Stimulated activated CD8-positive, alpha-beta memory T cell treated with anti-CD3 and anti-CD28 coated beads, Interleukin-7, amount 100 ng/mL, for 4 hours (primary cell): Measurements from ENCODE around the gene UBE2Z.
A peak's percentile ranks its signal among the peaks of the same experiment; 100 is the strongest.
"Not testable (repeated sequence)": the region's sequence is repeated elsewhere in the genome, so short reads cannot be mapped to it uniquely, and the experiment has no call there.

Experiments used
- DNase-seq, 2 donors: peaks; one replicate each; pipeline ENCODE4 v3.0.0-alpha.2; 2020; ENCODE audit warnings: low read depth in 2 of 2

Gene UBE2Z

DNA sequence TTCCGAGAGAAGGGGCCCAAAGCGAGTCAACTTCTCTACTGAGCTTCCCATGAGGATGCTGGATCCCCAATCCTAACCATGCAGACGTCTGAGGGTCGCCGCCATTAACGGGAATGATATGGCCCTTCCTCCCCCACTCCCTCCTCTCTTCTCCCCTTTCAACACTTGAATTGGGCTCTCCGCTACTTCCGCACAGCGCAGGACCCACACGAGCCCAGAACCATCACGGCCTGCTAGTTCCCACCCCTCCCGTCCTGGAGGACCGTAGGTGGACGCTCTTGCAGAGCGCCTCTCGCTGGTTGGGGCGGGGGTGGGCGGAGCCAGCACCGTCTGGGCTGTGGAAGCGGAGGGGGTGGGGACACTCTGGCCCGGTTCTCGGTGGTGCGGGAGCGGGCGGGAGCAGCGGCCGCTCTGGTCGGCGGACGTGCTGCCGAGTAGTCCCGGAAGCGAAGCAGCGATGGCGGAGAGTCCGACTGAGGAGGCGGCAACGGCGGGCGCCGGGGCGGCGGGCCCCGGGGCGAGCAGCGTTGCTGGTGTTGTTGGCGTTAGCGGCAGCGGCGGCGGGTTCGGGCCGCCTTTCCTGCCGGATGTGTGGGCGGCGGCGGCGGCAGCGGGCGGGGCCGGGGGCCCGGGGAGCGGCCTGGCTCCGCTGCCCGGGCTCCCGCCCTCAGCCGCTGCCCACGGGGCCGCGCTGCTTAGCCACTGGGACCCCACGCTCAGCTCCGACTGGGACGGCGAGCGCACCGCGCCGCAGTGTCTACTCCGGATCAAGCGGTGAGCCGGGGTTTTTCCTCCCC, at the start of gene UBE2Z:
Gene UBE2Z, plus strand, starts transcription at position 361 of the 797 bp plus-strand sequence. Its CDS starts 97 bp downstream, at position 458.
- peak; percentile 75 to 87 for DNase-seq

DNA sequence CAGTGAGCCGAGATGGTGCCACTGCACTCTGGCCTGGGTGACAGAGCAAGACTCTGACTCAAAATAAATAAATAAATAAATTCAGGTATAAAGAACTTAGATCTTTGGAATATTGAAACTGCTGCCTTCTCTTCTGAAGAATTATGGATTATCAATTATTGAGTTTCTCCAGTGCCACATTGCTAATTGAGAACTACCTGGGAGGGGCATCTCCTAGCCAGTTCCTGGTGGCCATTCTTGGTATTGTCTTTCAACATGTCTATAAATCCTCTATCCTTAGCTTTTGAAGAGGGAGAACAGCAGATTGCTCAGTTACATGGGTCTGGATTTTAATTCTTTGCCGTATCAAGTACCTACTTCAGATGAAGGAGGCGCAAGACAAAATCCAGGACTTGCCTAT, 48.2 kb upstream of the UBE2Z start:
- DNase-seq = no peak

DNA sequence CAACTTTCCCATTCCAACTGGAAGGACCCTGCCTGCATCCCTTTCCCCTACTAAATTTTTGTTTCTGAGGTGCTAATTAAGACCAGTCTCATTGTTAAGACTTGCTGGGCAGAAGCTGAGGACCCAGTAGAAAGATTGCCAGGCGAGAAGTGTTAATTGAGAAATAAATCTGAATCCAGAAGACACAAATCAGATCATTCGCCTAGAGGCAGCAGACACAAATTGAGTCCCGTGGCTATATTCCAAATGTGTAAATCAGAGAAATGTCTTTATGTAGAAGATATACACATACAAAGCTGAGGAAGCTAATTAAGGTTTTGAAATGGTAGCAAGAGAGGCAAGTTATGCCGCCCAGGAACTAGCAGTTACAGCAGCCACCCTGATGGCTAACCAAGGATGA, 47.8 kb upstream of the UBE2Z start:
- DNase-seq = no peak

DNA sequence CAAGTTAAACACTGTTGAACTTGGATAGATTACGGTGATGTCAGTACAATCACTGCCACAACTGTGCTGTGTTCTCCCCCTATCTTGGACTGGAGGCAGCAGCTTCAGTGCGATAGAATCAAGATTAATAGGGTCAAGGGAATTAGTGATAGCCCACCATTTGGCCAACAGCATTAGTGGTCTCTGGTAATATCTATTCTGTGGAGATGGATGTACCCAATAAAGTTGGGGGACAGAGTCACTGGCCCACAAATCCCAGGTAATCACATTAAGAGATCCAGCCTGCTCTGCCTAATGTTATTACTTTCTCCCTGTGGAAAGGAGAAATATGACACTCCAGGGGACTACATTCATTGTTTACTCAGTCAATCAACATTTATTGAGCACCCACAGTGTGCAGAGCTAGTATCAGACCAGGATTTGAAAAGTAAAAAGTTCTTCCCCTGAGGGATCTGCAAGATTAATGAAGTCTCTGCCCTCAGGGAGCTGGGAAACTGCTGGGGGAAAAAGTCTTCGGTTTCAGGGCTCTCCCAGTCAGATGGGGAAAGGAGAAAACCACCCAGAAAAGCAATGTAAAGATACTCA, 39.2 kb upstream of the UBE2Z start:
- no peak for DNase-seq

DNA sequence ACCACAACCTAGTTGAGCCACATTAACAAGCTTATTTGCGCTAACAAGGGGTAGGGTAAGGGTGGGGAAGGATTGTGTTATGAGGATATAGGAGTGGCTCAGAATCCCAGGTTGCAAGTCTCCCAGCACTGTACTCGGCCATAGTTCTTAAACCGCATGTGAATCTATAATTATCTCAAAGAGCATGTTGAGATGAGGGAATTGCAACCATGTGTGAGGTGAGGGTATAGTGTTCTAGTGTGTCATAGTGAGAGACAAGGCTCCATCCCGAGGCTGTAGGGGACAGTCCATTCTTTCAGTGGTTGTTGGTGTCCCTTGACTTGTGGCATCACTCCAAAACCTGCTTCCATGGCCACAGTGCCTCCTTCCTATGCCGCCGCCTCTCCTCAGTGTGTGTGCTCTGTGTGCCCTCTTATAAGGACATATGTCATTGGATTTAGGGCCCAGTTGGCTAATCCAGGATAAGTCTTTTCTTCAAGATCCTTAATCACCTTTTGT, 38.3 kb upstream of the UBE2Z start:
- no peak for DNase-seq

DNA sequence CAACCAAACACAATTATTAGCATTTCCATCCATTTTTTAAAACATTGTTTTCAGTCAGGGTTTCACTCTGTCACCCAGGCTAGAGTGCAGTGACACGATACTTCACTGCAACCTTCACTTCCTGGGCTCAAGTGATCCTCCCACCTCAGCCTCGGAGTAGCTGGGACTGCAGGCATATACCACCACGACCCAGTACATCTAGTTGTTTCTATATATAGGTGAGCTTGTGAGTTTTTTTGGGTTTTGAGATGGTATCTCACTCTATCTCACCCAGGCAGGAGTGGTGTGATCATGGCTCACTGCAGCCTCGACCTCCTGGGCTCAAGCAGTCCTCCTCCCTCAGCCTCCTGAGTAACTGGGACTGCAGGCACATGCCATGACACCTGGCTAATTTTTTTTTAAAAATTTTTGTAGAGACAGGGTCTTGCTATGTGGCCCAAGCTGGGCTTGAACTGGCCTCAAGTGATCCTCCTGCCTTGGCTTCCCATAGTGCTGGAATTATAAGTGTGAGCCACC, 37.1 kb upstream of the UBE2Z start:
- DNase-seq = no peak

DNA sequence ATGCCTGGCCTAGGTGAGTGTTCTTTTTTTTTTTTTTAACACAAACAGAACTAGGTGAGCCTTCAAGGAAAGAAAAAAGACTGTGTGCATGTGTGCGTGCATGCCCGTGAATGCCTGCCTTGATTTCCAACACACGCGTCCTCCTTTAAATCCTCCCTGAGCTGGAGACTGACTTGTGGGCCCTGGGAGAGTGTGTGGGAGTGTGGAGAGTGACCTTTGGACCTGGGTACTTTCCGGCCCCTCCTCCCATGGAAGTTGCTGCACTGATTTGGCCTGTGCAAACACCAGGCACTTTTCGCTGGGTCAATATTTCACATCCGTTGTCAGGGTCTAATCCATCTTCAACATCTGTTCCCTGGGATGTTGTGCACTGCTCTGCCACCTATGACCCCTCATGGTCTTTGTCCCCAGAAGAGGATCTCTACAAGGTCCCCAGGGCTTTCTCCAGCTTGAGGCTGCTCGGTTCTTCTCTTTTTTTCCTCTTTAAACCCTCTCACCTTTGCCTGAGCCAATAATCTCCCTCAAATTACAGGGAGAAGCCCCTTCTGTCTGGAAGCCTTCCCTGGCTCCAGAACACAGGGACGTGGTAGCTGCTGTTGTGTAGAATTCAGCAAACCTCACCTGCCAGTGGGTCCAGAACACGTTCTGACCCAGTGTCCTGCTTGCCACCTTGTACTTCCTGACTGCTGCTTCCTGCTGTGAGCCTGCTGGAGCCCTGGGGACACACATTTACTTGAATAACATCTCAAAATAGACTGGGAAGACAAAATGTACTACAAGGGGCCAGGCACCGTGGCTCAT, 36.5 kb upstream of the UBE2Z start:
- no peak for DNase-seq

DNA sequence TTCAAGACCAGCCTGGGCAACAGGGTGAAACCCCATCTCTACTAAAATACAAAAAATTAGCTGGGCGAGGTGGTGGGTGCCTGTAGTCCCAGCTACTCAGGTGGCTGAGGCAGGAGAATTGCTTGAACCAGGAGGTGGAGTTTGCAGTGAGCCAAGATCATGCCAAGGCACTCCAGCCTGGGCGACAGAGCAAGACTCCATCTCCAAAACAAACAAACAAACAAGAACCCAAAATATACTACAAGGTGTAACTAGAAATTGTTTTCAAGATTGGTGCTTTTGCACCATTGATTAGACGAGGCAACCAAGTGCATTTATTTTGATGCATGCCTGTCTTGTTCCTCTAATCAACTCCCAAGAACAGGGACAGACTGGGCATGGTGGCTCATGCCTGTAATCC, 35.8 kb upstream of the UBE2Z start:
- not testable (repeated sequence) for DNase-seq

DNA sequence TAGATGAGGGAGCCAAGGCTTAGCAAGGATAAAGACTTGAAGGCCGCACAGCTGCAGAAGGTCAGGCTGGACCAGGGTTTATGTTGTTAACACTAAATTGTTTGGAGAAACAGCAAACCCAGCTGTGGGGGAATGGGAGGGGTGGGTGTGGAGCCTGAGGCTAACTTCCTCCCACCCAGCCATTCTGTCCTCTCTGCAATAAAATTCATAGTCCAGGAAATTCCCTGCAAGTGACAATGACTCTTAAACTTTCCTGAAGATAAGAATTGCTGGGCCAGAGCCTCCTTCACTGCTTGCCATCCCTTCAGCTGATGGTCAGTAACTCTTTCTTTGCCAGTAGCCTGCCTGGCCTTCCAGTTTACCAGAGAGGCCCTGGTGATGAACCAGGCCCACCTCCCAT, 35.0 kb upstream of the UBE2Z start:
- DNase-seq = no peak

DNA sequence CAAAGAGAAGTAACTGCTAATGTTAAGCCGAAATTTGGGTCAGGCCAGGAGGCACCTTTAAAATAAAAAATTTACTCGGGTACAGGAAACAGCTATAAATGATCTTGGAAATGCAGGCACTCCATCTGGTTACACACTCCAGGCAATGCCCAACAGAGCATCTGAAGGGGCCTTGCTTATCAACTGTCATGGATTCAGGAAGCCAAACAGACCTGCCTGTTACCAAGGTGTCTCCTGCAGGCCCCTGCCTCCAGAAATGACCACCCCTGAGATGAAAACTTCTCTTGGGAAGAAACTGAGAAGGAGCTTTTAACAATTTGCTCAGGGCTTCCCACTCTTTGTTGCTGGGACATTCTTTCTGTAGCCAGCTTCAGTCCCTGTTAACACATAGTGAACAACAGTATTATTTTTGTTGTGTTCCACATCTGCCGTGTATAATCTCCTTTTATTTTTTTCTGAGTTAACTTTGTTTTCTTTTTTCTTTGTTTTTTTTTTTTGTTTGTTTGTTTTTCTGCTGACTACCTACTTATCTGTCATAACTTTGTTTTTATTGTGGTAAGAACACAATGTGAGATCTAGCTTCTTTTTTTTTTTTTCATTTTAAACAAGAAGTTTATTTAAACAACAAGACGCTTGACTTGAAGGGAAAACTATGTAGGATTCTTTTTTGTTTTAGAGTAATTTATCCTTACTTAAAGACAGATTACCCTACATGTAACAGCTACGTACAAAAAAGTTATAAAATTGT, 34.3 kb upstream of the UBE2Z start:
- no peak for DNase-seq

DNA sequence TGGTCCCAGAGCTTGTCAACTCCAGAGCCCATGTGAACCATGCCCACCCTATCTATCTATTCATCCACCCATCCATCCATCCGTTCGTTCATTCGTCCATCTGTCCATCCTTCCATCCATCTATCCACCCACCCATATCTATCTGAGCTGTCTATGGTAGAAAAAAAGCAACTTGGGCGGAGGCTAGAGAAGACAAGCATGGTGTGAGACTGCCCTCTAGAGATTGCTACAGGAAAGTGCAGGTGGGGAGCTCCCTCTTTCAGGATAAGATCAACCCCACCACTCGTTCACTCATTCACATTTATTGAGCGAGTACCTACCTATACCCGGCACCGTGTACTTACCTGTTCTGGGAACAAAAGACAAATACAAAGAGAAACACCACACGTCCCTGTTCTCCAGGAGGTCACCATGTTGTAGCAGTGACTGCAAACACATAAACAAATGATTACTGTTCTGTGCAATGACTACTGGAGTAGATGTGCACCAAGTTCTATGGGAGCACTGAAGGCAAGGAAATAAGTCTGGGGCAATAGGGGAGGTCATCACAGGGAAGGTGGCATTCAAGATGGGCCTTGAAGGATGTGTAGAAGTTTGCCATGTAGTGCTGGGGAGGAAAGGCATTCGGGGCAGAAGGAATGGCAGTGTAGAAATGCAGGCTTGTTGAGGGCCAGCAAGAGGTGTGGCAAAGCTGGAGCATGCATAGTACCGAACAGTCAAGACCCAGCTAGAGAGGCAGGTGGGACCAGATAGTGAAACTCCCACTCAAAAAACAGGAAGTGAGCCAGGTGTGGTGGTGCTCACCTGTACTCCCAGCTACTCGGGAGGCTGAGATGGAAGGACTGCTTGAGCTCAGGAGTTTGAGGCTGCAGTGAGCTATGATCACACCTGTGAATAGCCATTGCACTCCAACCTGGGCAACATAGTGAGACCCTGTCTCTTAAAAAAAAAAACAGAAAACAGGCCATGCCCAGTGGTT, 29.0 kb upstream of the UBE2Z start:
- DNase-seq = peak; percentile 20 to 48

DNA sequence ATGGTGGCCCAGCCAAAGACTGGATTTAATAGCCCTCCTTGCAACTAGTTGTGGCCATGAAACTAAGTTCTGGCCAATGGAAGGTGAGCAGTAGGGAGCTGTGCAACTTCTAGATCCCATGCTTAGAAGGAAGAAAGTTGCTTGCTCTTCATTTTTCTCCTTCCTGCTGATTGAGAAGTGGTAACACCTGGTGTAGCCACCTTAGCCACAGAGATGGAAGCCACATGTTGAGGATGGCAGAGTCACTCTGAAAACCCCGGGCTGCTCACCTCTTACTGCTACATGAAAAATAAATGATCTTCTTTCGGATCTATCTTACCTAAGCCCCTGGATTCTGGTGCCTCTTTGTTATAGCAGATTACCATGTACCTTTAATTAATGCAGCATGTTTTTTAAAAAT, 25.9 kb upstream of the UBE2Z start:
- DNase-seq = no peak

DNA sequence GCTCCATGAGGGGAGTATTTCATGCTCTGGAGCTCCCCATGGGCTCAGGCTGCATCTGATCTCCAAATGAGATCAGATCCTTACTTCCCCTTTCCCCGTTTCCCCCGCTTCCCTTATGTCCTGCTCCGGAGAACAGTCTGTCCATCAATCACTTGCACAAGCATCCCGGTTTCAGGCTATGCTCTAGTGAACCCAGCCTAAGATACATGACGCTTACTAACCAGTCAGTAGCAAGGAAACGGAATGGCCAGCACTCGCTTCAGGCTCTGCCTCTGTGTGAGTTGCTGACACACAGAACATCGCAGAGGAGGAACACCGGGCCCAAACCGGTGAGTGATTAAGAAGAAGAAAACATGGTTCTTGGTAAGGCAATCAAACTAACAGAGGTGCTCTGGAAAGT, 25.0 kb upstream of the UBE2Z start:
- DNase-seq = no peak

DNA sequence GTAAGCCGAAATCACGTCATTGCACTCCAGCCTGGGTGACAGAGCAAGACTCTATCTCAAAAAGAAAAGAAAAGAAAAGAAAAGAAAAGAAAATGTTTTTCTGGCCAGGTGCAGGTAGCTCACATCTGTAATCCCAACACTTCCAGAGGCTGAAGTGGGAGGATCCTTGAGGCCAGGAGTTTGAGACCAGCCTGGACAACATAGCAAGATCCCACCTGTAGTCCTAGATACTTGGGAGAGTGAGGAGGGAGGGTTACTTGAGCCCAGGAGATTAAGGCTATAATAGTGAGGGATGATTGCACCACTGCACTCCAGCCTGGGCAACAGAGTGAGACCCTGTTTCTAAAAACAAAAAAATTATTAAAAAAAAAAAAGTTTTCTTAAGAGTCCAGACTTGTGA, 18.1 kb upstream of the UBE2Z start:
- DNase-seq = no peak

DNA sequence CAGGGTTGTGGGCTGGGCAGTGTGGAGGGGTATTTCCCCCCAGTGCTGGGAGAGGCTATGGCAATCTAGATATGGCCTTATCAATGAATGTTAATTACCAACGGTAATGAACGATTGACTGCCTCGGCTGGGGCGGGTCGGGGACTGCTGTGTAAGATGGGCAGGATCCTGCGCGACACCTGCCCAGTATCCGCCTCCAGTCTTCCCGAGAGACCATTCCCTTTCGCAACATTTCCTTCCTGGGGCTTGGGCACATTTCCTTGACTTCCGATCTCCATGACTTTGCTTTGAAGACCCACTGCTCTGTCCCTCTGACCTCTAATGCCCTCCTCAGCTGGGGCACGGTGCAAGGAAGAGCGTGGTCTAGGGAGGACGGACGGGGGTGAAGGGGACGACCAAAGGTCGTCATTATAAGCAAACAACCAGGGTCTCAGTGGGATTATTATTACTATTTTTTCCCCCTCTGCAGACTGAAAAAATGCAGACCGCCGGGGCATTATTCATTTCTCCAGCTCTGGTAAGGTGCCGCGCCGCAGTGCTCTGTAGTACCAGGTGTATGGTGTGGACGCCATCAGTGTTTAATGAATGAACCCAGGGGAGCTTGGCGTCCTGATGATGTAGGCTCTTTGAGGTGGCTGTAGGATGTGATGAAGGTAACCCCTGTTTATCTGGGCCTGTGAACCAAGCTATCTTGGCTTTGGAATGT, 15.1 kb upstream of the UBE2Z start:
- DNase-seq = no peak

DNA sequence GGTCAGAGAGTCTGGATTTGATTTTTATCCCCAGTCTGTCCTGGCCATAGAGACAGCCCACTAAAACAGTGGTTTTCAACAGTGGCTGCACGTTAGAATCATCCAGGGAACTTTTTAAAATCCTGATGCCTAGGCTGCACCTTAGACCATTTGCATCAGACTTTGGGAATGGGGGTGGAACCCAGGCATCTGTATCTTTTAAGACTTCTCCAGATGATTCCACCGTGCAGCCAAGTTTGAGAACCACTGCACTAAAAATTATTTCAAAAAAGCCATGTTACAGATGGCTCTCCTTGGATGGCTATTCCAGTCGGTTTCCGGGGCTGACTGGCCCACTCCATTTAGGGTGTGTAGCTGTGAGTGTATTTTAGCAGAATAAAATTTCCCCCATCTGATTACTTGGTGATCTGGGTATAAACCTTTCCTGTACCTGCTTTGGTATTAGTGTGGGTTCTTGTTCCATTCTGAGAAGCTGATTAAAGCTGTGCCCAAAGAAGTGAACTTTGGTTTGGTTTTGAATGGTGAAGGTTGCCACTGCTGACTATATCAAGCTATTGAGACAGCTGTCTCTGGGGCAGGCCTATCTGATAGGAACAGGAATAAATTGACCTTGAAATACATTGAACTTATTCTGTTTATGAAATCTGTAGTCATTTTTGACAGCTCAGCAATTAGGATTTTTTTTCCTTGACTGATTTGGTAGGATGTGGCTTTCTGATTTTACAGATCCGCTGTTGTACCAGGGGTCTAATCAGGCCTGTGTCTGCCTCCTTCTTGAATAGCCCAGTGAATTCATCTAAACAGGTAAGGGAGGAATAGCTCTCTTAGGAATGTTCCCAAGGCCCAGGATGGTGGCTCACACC, 14.3 kb upstream of the UBE2Z start:
- DNase-seq = no peak

DNA sequence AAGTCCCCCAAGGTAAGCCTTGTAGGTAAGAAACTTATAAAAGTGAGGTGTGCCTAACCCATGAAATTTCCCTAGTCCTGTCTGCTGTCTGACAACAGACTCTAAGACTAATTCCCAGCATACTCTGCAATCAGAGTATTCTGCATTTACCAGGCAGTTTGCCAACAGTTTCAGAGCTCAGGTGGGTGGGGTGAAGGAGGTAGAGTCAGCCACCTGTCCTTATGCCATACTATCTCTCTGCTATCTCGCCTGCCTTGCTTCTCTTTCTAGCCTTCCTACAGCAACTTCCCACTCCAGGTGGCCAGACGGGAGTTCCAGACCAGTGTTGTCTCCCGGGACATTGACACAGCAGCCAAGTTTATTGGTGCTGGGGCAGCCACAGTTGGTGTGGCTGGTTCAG, 13.3 kb upstream of the UBE2Z start:
- no peak for DNase-seq

DNA sequence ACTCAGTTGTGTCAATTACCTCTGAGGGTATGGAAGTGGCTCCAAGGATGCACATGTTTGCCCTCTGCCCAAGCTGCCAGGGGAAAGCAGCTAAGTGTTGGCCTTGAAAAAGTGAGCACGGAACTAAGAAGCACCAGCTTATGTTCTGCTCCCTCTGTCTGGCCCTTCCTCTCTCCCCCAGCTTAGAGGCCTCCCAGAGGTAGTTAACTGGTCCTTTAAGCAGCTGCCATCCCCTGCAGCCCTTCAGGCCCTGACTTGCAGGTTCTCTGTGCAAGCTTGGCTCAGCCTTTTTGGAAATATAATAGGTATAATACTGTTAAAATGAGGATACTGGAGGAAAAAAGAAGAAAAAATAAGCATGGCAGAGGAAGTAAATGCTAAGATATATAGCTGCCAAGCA, 7.0 kb upstream of the UBE2Z start:
- no peak for DNase-seq

DNA sequence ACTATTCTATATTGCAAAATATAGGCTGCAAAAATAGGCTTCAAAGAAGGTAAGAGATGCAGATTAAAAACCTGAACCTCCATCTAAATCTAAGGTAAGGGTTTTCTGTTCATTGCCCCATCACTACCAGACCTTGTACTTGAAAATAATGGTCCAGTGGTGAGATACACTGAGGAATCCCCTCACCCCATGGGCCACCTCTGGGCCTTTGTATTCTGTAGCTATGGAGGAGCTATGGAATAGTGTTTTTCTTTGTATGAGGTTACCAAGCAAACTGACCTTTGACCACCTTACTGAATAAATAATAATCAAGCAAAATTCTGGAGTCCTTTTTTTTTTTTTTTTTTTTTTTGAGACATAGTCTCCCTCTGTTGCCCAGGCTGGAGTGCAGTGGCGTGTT, 4.8 kb upstream of the UBE2Z start:
- no peak for DNase-seq
